H1 (cell line): Measurements from ENCODE around the gene CTTNBP2. TPM values are rescaled to one million over a fixed set of nuclear protein-coding genes. Genes with fewer than 3 reads are reported as not detected.

Experiments
- CTCF ChIA-PET: fragments of 300-600 bp; sonication (Branson Sonifier 250); formaldehyde crosslinking; loops from one replicate; lab custom pipeline; 2021; ENCODE audit not compliant: partially characterized antibody; lab: Charles Lee
- POLR2A ChIA-PET: fragments of 300-600 bp; sonication (Branson Sonifier 250); formaldehyde crosslinking; loops from one replicate; lab custom pipeline; 2021; ENCODE audit warnings: inconsistent platforms; ENCODE audit not compliant: partially characterized antibody; lab: Charles Lee
- DNase-seq, 2 experiments: peaks; one replicate each; pipeline versions ENCODE4 v3.0.0 to v3.0.0-alpha.2; 2010 to 2022; ENCODE audit warnings: low spot score in 2 of 2, low read depth in 1 of 2, mixed read lengths in 1 of 2
- FAIRE-seq: peaks from 2 replicates; lab custom pipeline; 2011; peaks lifted over from hg19 to GRCh38; lab: Jason Lieb, UNC
- H2AFZ ChIP-seq: 2 replicates; pipeline ENCODE4 v1.8.1; 2012; ENCODE audit warnings: low read length, inconsistent platforms
- H2AK5ac ChIP-seq: 2 replicates; pipeline ENCODE4 v1.6.1; 2013; ENCODE audit warnings: low read depth, low read length
- H2BK120ac ChIP-seq: replicated peaks from 2 replicates; pipeline ENCODE3; 2013; ENCODE audit warnings: low read depth, low read length, inconsistent platforms
- H2BK12ac ChIP-seq: 2 replicates; pipeline ENCODE4 v1.6.1; 2013; ENCODE audit warnings: low read depth, low read length
- H2BK15ac ChIP-seq: 2 replicates; pipeline ENCODE4 v1.6.1; 2013; ENCODE audit warnings: low read length
- H2BK20ac ChIP-seq: 2 replicates; pipeline ENCODE4 v1.6.1; 2013; ENCODE audit warnings: low read length
- H2BK5ac ChIP-seq: 2 replicates; pipeline ENCODE4 v1.6.1; 2013; ENCODE audit warnings: low read depth, low read length
- H3K14ac ChIP-seq: 2 replicates; pipeline ENCODE4 v1.6.1; 2013; ENCODE audit warnings: inconsistent platforms; ENCODE audit not compliant: insufficient read length
- H3K18ac ChIP-seq: 2 replicates; pipeline ENCODE4 v1.6.1; 2013; ENCODE audit warnings: low read length; ENCODE audit errors: extremely low read depth
- H3K23ac ChIP-seq: 2 replicates; pipeline ENCODE4 v1.6.1; 2013; ENCODE audit warnings: inconsistent platforms; ENCODE audit not compliant: insufficient read length
- H3K23me2 ChIP-seq: 2 replicates; pipeline ENCODE4 v1.6.1; 2013; ENCODE audit warnings: low read depth, low read length
- H3K27ac ChIP-seq: 2 replicates; pipeline ENCODE4 v1.6.1; 2011; ENCODE audit warnings: low read depth, low read length, inconsistent platforms
- H3K27me3 ChIP-seq, 4 experiments: replicated peaks in 1 of 4; 1 replicate in 1 of 4; 2 replicates in 3 of 4; pipeline versions ENCODE4 v1.6.1 to v1.8.1; 2011 to 2013; ENCODE audit warnings: low read length in 3 of 4, mild to moderate bottlenecking in 3 of 4, inconsistent platforms in 2 of 4, mixed read lengths in 2 of 4, moderate library complexity in 1 of 4; ENCODE audit not compliant: control insufficient read depth in 3 of 4, insufficient read depth in 3 of 4; ENCODE audit errors: extremely low read depth in 1 of 4
- H3K36me3 ChIP-seq, 4 experiments: 2 replicates each; pipeline versions ENCODE4 v1.6.1 to v1.8.1; 2011 to 2013; ENCODE audit warnings: mild to moderate bottlenecking in 4 of 4, low read length in 3 of 4, moderate library complexity in 2 of 4, control low read depth in 1 of 4, inconsistent platforms in 1 of 4; ENCODE audit not compliant: insufficient read depth in 4 of 4, control insufficient read depth in 2 of 4
- H3K4ac ChIP-seq: replicated peaks from 2 replicates; pipeline ENCODE3; 2013; ENCODE audit warnings: low read length, low read depth, mixed read lengths, inconsistent platforms; ENCODE audit not compliant: insufficient read length
- H3K4me1 ChIP-seq, 4 experiments: replicated peaks in 1 of 4; 1 replicate in 1 of 4; 2 replicates in 3 of 4; pipeline versions ENCODE4 v1.6.1 to v1.8.1; 2011 to 2013; ENCODE audit warnings: low read length in 3 of 4, inconsistent platforms in 2 of 4, mixed read lengths in 1 of 4; ENCODE audit not compliant: insufficient read depth in 4 of 4, control insufficient read depth in 3 of 4
- H3K4me2 ChIP-seq, 2 experiments: 2 replicates each; pipeline versions ENCODE4 v1.6.1 to v1.8.1; 2011 to 2013; ENCODE audit warnings: low read depth in 2 of 2, low read length in 2 of 2, control low read depth in 1 of 2, inconsistent platforms in 1 of 2, mild to moderate bottlenecking in 1 of 2; ENCODE audit not compliant: insufficient read depth in 1 of 2
- H3K4me3 ChIP-seq, 4 experiments: fragments of 200-600, 300-600 bp in 1 of 4; sonication (generic), shearing (Covaris generic), sonication (Bioruptor Twin) in 1 of 4; 2 replicates each; pipeline versions ENCODE4 v1.5.1 to v1.8.1; 2011 to 2016; ENCODE audit warnings: low read length in 4 of 4, low read depth in 3 of 4, control low read depth in 2 of 4, inconsistent platforms in 2 of 4, mild to moderate bottlenecking in 2 of 4, mixed read lengths in 1 of 4, moderate library complexity in 1 of 4; ENCODE audit not compliant: insufficient read depth in 2 of 4; ENCODE audit errors: extremely low read depth in 1 of 4
- H3K56ac ChIP-seq: replicated peaks from 2 replicates; pipeline ENCODE3; 2013; ENCODE audit warnings: low read depth, mild to moderate bottlenecking, mixed read lengths, low read length, inconsistent platforms; ENCODE audit not compliant: insufficient read length
- H3K79me1 ChIP-seq: 2 replicates; pipeline ENCODE4 v1.6.1; 2013; ENCODE audit warnings: low read depth, low read length, control low read depth
- H3K79me2 ChIP-seq, 2 experiments: 2 replicates each; pipeline versions ENCODE4 v1.6.1 to v1.8.1; 2012 to 2013; ENCODE audit warnings: low read length in 2 of 2, mild to moderate bottlenecking in 2 of 2, inconsistent platforms in 1 of 2; ENCODE audit not compliant: insufficient read depth in 2 of 2, control insufficient read depth in 1 of 2
- H3K9ac ChIP-seq, 4 experiments: replicated peaks in 1 of 4; 1 replicate in 1 of 4; 2 replicates in 3 of 4; pipeline versions ENCODE4 v1.6.1 to v1.8.1; 2011 to 2013; ENCODE audit warnings: low read depth in 3 of 4, low read length in 3 of 4, control low read depth in 2 of 4, mild to moderate bottlenecking in 2 of 4, moderate library complexity in 2 of 4, inconsistent platforms in 1 of 4; ENCODE audit errors: extremely low read depth in 1 of 4
- H3K9me3 ChIP-seq, 2 experiments: 2 replicates each; pipeline versions ENCODE4 v1.6.1 to v1.8.1; 2012 to 2013; ENCODE audit warnings: mild to moderate bottlenecking in 2 of 2, moderate library complexity in 2 of 2, control low read depth in 1 of 2, inconsistent platforms in 1 of 2, low read depth in 1 of 2, low read length in 1 of 2, mixed read lengths in 1 of 2; ENCODE audit not compliant: insufficient read depth in 2 of 2
- H4K20me1 ChIP-seq, 2 experiments: replicated peaks in 1 of 2; 2 replicates each; pipeline versions ENCODE3 to v1.8.1; 2011 to 2013; ENCODE audit warnings: inconsistent platforms in 2 of 2, low read length in 2 of 2, mild to moderate bottlenecking in 1 of 2; ENCODE audit not compliant: insufficient read depth in 2 of 2, control insufficient read depth in 1 of 2
- H4K5ac ChIP-seq: 2 replicates; pipeline ENCODE4 v1.6.1; 2013; ENCODE audit warnings: low read length, low read depth, mixed read lengths, inconsistent platforms; ENCODE audit not compliant: insufficient read length
- H4K8ac ChIP-seq: 2 replicates; pipeline ENCODE4 v1.8.0; 2013; ENCODE audit warnings: mild to moderate bottlenecking, moderate library complexity, low read length, inconsistent platforms; ENCODE audit not compliant: insufficient read depth; ENCODE audit errors: extremely low read depth
- H4K91ac ChIP-seq: replicated peaks from 2 replicates; pipeline ENCODE3; 2013; ENCODE audit warnings: low read length, mixed read lengths, inconsistent platforms; ENCODE audit not compliant: insufficient read length
- CTCF ChIP-seq, 3 experiments: IDR thresholded peaks; 1 replicate in 2 of 3; 2 replicates in 1 of 3; pipeline versions ENCODE4 v1.5.1 to v1.6.1; 2011; ENCODE audit warnings: low read length in 3 of 3, mild to moderate bottlenecking in 3 of 3, inconsistent platforms in 2 of 3, low read depth in 1 of 3, moderate library complexity in 1 of 3; ENCODE audit not compliant: insufficient read depth in 1 of 3; ENCODE audit errors: control extremely low read depth in 1 of 3
- MAFK ChIP-seq: IDR thresholded peaks from 2 replicates; pipeline ENCODE4 v1.6.1; 2012; ENCODE audit warnings: low read depth, mild to moderate bottlenecking, improper control_type of control experiment, low read length
- RAD21 ChIP-seq, 2 experiments: IDR thresholded peaks in 1 of 2; conservative IDR thresholded peaks in 1 of 2; 2 replicates each; pipeline ENCODE4 v1.6.1; 2011; ENCODE audit warnings: low read depth in 2 of 2, low read length in 2 of 2, improper control_type of control experiment in 1 of 2, inconsistent platforms in 1 of 2, mild to moderate bottlenecking in 1 of 2, moderate library complexity in 1 of 2
- TAF7 ChIP-seq: optimal IDR thresholded peaks from 2 replicates; pipeline ENCODE3; 2011; ENCODE audit warnings: low read depth, mild to moderate bottlenecking, inconsistent platforms, low read length, moderate library complexity, borderline replicate concordance
- WGBS, 2 experiments: shearing (Covaris generic) in 1 of 2; methylation state at CpG; one replicate each; pipeline versions ENCODE4 v1.1.6 to v1.1.7; 2013 to 2015; ENCODE audit warnings: low lambda C conversion rate in 2 of 2, mixed read lengths in 2 of 2, inconsistent platforms in 1 of 2, low coverage in 1 of 2, missing lambda C conversion rate in 1 of 2; ENCODE audit not compliant: insufficient replicate concordance in 2 of 2, insufficient coverage in 1 of 2, insufficient read length in 1 of 2; ENCODE audit errors: extremely low coverage in 1 of 2, missing lambda C conversion rate in 1 of 2; 5-methylcytosine and 5-hydroxymethylcytosine counted together
- polyA plus RNA-seq, 7 experiments: library from polyadenylated mRNA; depleted of rRNA in 3 of 7; stranded (reverse) in 5 of 7; unstranded in 2 of 7; fragments of >200 nt in 5 of 7; fragments of 200-250 nt in 2 of 7; gene quantifications; 1 replicate in 5 of 7; 2 replicates in 1 of 7; 4 replicates in 1 of 7; pipeline versions ENCODE4 v1.2.1 to v1.2.3, GENCODE V29; 2011 to 2013; ENCODE audit warnings: missing spikeins in 2 of 7, mixed read lengths in 2 of 7
- total RNA-seq: library from RNA; stranded (reverse); fragmentation: NEBNext Ultra II Directional; extraction: Animal tissue kit (Norgen Biotek cat#: 25700); gene quantifications from 2 replicates; pipeline ENCODE4 v1.2.1, GENCODE V29; 2021

CTTNBP2 gene
- total and polyA plus RNA-seq, 2 of the 8 experiments (the other 6 are each of a cell fraction or from before 2014, with no cell fraction given): 15.3 to 35.1 TPM

- Histone ChIP-seq H4K8ac (no peak overlapping the region), H2BK15ac (no peak overlapping the region), H4K5ac (no peak overlapping the region), H2BK5ac (no peak overlapping the region), H4K91ac (no peak overlapping the region), H3K79me2 (no peaks in the 10 kb centered on the region), H2BK20ac (no peak overlapping the region), H3K23me2 (peaks cover 6% of the 10 kb centered on the region; the same call in 1 of the 2 replicates), H2BK12ac (no peak overlapping the region), H3K23ac (no peak overlapping the region), H2AFZ (no peak overlapping the region), H2AK5ac (no peak overlapping the region), H3K4ac (no peak overlapping the region), H3K4me2 (no peak overlapping the region), H2BK120ac (no peak overlapping the region), H3K36me3 (no peaks in the 10 kb centered on the region), H3K4me1 (peaks cover 7 to 20% (median 15%) of the 10 kb centered on the region in 4 experiments; a peak in 6 of 7 replicates), H3K18ac (no peak overlapping the region), H3K27me3 (no peaks in the 10 kb centered on the region), H3K9me3 (no peaks in the 10 kb centered on the region), H3K4me3 (no peak overlapping the region), H4K20me1 (no peaks in the 10 kb centered on the region), H3K27ac (no peak overlapping the region), H3K79me1 (no peaks in the 10 kb centered on the region), H3K9ac (no peak overlapping the region), H3K56ac (no peak overlapping the region), H3K14ac (no peak overlapping the region)
- 66% methylated on average over 4 of the region's 4 CpGs; no CpG with 5 or more reads in 1 of the 2 experiments for WGBS, 2 experiments
- ChIA-PET POLR2A (no interaction called here), CTCF (interaction anchor here (0.6 to 6.4 kb wide), 32 partner anchors 9 to 711 kb away, joined by 3 to 55 read pairs (median 4); no protein-coding TSS in a partner anchor)
- TF ChIP-seq TAF7 (no peak), RAD21 (IDR thresholded peaks at IDR 0.05 in 1 of 2, conservative IDR thresholded peaks at IDR 0.05 in 1 of 2; ENCODE audit: low read depth in 2 of 2, low read length in 2 of 2) (peak; percentile 55 to 68; a peak in 3 of 4 replicates), CTCF (IDR thresholded peaks at IDR 0.05; ENCODE audit: control extremely low read depth in 1 of 3, insufficient read depth in 1 of 3, low read depth in 1 of 3, low read length in 3 of 3) (peak in 2 of 3 experiments; percentile 22 to 39; a peak in 3 of 4 replicates), MAFK (no peak)
- FAIRE-seq (no peak), DNase-seq (no peak)
Measured at GRCh38 chr7:117669818-117670217, 203.4 kb downstream of the CTTNBP2 start.
